Loucy (cell line): ENCODE data around the gene ADGRL3.

ENCODE experiments used
- H2AFZ ChIP-seq: fragments of 200-600 bp; sonication (generic); 2 replicates; pipeline ENCODE4 v1.6.0; 2016; ENCODE audit warnings: antibody characterized with exemption, mild to moderate bottlenecking, low read length, moderate library complexity
- H3F3A ChIP-seq: fragments of 200-600 bp; 2 replicates; pipeline ENCODE4 v1.6.0; 2016; ENCODE audit warnings: antibody characterized with exemption, low read depth, mild to moderate bottlenecking
- H3K27me3 ChIP-seq: fragments of 200-600 bp; sonication (generic); 2 replicates; pipeline ENCODE4 v1.6.1; 2014; ENCODE audit warnings: low read length, mild to moderate bottlenecking; ENCODE audit not compliant: insufficient read depth, poor library complexity, severe bottlenecking
- H3K36me3 ChIP-seq: fragments of 200-600 bp; sonication (generic); 2 replicates; pipeline ENCODE4 v1.6.1; 2016; ENCODE audit warnings: low read length; ENCODE audit not compliant: insufficient read depth
- H3K4me1 ChIP-seq: fragments of 200-600 bp; sonication (generic); 2 replicates; pipeline ENCODE4 v1.5.1; 2014; ENCODE audit warnings: low read length, mild to moderate bottlenecking; ENCODE audit not compliant: insufficient read depth, poor library complexity, severe bottlenecking
- H3K4me2 ChIP-seq: fragments of 200-600 bp; sonication (generic); 2 replicates; pipeline ENCODE4 v1.6.0; 2014; ENCODE audit warnings: antibody characterized with exemption, low read length, low read depth, mild to moderate bottlenecking; ENCODE audit not compliant: poor library complexity, severe bottlenecking
- H3K4me3 ChIP-seq: fragments of 200-600 bp; sonication (generic); 2 replicates; pipeline ENCODE4 v1.5.1; 2014; ENCODE audit warnings: low read length, mild to moderate bottlenecking, mixed read lengths; ENCODE audit not compliant: poor library complexity, severe bottlenecking
- H3K79me2 ChIP-seq: fragments of 200-600 bp; sonication (generic); 2 replicates; pipeline ENCODE4 v1.6.1; 2014; ENCODE audit warnings: low read length; ENCODE audit not compliant: insufficient read depth
- H3K9ac ChIP-seq: fragments of 200-600 bp; sonication (generic); 2 replicates; pipeline ENCODE4 v1.6.0; 2014; ENCODE audit warnings: mild to moderate bottlenecking, low read depth, low read length, moderate library complexity; ENCODE audit not compliant: poor library complexity, severe bottlenecking
- H3K9me2 ChIP-seq: fragments of 200-600 bp; sonication (generic); replicated peaks from 2 replicates; pipeline ENCODE4 v1.6.1; 2016; ENCODE audit warnings: low read depth, low read length, mixed read lengths
- H3K9me3 ChIP-seq: fragments of 200-600 bp; sonication (generic); 2 replicates; pipeline ENCODE4 v1.6.1; 2014; ENCODE audit warnings: mild to moderate bottlenecking, antibody characterized with exemption, low read length, low read depth; ENCODE audit not compliant: insufficient read depth
- H4K20me1 ChIP-seq: fragments of 200-600 bp; sonication (generic); 2 replicates; pipeline ENCODE4 v1.6.0; 2014; ENCODE audit warnings: antibody characterized with exemption, low read length, mild to moderate bottlenecking; ENCODE audit not compliant: insufficient read depth, poor library complexity, severe bottlenecking
- CTCF ChIP-seq: fragments of 200-600 bp; sonication (generic); conservative IDR thresholded peaks from 2 replicates; pipeline ENCODE4 v1.5.1; 2014; ENCODE audit warnings: mild to moderate bottlenecking, antibody characterized with exemption, low read length
- EZH2phosphoT487 ChIP-seq: fragments of 200-600 bp; IDR thresholded peaks from 2 replicates; pipeline ENCODE4 v1.6.1; 2018; ENCODE audit warnings: antibody characterized with exemption, mild to moderate bottlenecking, moderate library complexity, borderline replicate concordance

ADGRL3 gene

DNA sequence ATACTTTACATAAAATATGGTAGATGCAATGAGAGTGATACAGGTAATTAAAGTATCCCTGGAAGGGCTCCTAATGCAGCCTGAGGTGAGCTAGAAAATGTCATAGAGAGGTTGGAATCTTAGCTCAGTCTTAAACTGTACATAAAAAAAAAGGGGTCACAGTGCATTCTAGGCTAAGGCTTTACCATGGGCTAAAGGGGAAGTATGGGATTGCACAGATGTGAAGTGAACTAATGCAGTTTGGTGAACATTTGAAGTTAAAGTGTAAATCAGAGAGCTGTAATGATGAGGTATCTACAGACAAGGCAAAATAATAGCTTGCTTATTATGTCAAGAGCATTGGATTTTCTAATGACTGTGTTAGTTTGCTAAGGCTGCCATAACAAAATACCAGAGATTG is 405.9 kb downstream of the ADGRL3 start:
- no peak overlapping the region for H2AFZ ChIP-seq
- H3K9ac ChIP-seq: no peak overlapping the region
- H3K4me2 ChIP-seq: no peak overlapping the region
- no peaks in the 10 kb centered on the region for H3K9me3 ChIP-seq
- H3K27me3 ChIP-seq: no peaks in the 10 kb centered on the region
- H4K20me1 ChIP-seq: no peaks in the 10 kb centered on the region
- no peak overlapping the region for H3K4me3 ChIP-seq
- no peaks in the 10 kb centered on the region for H3K36me3 ChIP-seq
- no peaks in the 10 kb centered on the region for H3K79me2 ChIP-seq
- no peak for TF ChIP-seq CTCF
- no peak for TF ChIP-seq EZH2phosphoT487
- no peaks in the 10 kb centered on the region for H3K4me1 ChIP-seq
- H3K9me2 ChIP-seq: no peaks in the 10 kb centered on the region
- H3F3A ChIP-seq: no peaks in the 10 kb centered on the region

GRCh38 chr4:61614231-61614630 is 414.1 kb downstream of the ADGRL3 start:
- Histone ChIP-seq H3K9ac (no peak overlapping the region), H3K9me3 (no peaks in the 10 kb centered on the region), H3K4me2 (no peak overlapping the region), H3K79me2 (no peaks in the 10 kb centered on the region), H2AFZ (no peak overlapping the region), H3K27me3 (no peaks in the 10 kb centered on the region), H3K4me3 (no peak overlapping the region), H3K4me1 (no peaks in the 10 kb centered on the region), H4K20me1 (no peaks in the 10 kb centered on the region), H3F3A (no peaks in the 10 kb centered on the region), H3K9me2 (no peaks in the 10 kb centered on the region), H3K36me3 (no peaks in the 10 kb centered on the region)
- TF ChIP-seq EZH2phosphoT487 (no peak), CTCF (no peak)

GRCh38 chr4:61619528-61619927 is 419.4 kb downstream of the ADGRL3 start:
- no peaks in the 10 kb centered on the region for H3F3A ChIP-seq
- no peaks in the 10 kb centered on the region for H3K9me2 ChIP-seq
- no peaks in the 10 kb centered on the region for H3K27me3 ChIP-seq
- TF ChIP-seq EZH2phosphoT487 (no peak), CTCF (peak; percentile 11; the same call in 1 of the 2 replicates)
- H3K4me3 ChIP-seq: no peak overlapping the region
- no peak overlapping the region for H3K9ac ChIP-seq
- no peaks in the 10 kb centered on the region for H3K4me1 ChIP-seq
- H3K9me3 ChIP-seq: no peaks in the 10 kb centered on the region
- H4K20me1 ChIP-seq: no peaks in the 10 kb centered on the region
- no peaks in the 10 kb centered on the region for H3K36me3 ChIP-seq
- no peak overlapping the region for H3K4me2 ChIP-seq
- no peaks in the 10 kb centered on the region for H3K79me2 ChIP-seq
- no peak overlapping the region for H2AFZ ChIP-seq
